Measurements from ENCODE around the gene CDC42EP4.
A peak's percentile ranks its signal among the peaks of the same experiment; 100 is the strongest.

The CDC42EP4 gene

DNA sequence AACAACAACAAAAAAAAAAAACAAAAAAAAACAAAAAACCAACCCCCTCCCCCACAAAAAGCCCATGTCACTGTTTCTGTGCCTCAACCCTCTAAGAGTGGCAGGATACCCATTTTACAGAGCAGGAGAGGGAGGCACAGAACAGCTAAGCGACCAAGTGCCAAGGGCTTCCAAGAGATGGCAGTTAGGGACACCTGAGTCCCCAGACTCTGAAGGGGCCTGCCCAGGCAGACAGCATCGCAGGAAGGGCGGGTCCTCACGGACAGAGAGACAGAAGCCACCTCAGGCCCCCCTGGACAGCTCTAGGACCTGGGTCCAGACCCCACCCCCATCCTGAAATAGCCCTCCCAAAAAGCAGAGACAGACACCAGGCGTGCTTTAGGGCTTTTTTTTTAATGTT is 28.6 kb downstream of the CDC42EP4 start:
- POLR2A ChIA-PET = interaction anchor here (0.7 to 1.2 kb wide), 2 partner anchors 19 to 28 kb away, joined by 4 read pairs; partner anchors contain the start of gene CDC42EP4
- Histone ChIP-seq H3K27ac (ENCODE audit: extremely low read depth, low read depth, low read length) (no peak overlapping the region), H3K4me1 (ENCODE audit: control insufficient read depth, insufficient read depth, low read length) (peaks cover 17% of the 10 kb centered on the region), H3K9me3 (ENCODE audit: control insufficient read depth, insufficient read depth, low read depth, low read length) (no peaks in the 10 kb centered on the region), H3K36me3 (ENCODE audit: control insufficient read depth in 2 of 2, insufficient read depth in 1 of 2, low read length in 2 of 2) (peaks cover 0 to 23% of the 10 kb centered on the region in 2 experiments; a peak in 1 of 3 replicates), H3K4me3 (ENCODE audit: low read depth, low read length) (no peak overlapping the region)
- CTCF ChIA-PET = interaction anchor here (0.5 to 1.3 kb wide), 2 partner anchors 57 to 87 kb away, joined by 5 to 6 read pairs; no protein-coding TSS in a partner anchor
- TF ChIP-seq ZNF548 (tag by site-specific recombination; IDR thresholded peaks at IDR 0.05) (no peak), ZNF654 (tag by site-specific recombination; IDR thresholded peaks at IDR 0.05; ENCODE audit: low read depth) (no peak), ZFP41 (tag by site-specific recombination; IDR thresholded peaks at IDR 0.05; ENCODE audit: borderline replicate concordance) (no peak)
- TF ChIP-seq, protein P1, sequence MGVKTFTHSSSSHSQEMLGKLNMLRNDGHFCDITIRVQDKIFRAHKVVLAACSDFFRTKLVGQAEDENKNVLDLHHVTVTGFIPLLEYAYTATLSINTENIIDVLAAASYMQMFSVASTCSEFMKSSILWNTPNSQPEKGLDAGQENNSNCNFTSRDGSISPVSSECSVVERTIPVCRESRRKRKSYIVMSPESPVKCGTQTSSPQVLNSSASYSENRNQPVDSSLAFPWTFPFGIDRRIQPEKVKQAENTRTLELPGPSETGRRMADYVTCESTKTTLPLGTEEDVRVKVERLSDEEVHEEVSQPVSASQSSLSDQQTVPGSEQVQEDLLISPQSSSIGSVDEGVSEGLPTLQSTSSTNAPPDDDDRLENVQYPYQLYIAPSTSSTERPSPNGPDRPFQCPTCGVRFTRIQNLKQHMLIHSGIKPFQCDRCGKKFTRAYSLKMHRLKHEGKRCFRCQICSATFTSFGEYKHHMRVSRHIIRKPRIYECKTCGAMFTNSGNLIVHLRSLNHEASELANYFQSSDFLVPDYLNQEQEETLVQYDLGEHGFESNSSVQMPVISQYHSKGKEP (tag by site-specific recombination; IDR thresholded peaks at IDR 0.05) = no peak

GRCh38 chr17:73282629-73283028 is 29.2 kb downstream of the CDC42EP4 start:
- Histone ChIP-seq H3K27ac (ENCODE audit: extremely low read depth, low read depth, low read length) (no peak overlapping the region), H3K4me1 (ENCODE audit: control insufficient read depth, insufficient read depth, low read length) (peaks cover 20% of the 10 kb centered on the region), H3K9me3 (ENCODE audit: control insufficient read depth, insufficient read depth, low read depth, low read length) (no peaks in the 10 kb centered on the region), H3K36me3 (ENCODE audit: control insufficient read depth in 2 of 2, insufficient read depth in 1 of 2, low read length in 2 of 2) (peaks cover 0 to 23% of the 10 kb centered on the region in 2 experiments; a peak in 1 of 3 replicates), H3K4me3 (ENCODE audit: low read depth, low read length) (no peak overlapping the region)
- CTCF ChIA-PET = interaction anchor here (1.2 to 4.9 kb wide), 3 partner anchors 27 to 87 kb away, joined by 5 to 19 read pairs (median 5); no protein-coding TSS in a partner anchor
- POLR2A ChIA-PET = interaction anchor here (0.7 to 1.2 kb wide), 2 partner anchors 22 to 28 kb away, joined by 3 to 4 read pairs; partner anchors contain the start of gene CDC42EP4
- TF ChIP-seq BCL11B (tag by site-specific recombination; IDR thresholded peaks at IDR 0.05; ENCODE audit: low read depth) (no peak), ZNF138 (tag by site-specific recombination; IDR thresholded peaks at IDR 0.05; ENCODE audit: borderline replicate concordance) (no peak), ZNF155 (tag by site-specific recombination; IDR thresholded peaks at IDR 0.05) (no peak), ZNF133 (tag by site-specific recombination; IDR thresholded peaks at IDR 0.05) (no peak), HIC1 (tag by site-specific recombination; IDR thresholded peaks at IDR 0.05) (no peak), ZNF202 (tag by site-specific recombination; IDR thresholded peaks at IDR 0.05; ENCODE audit: borderline replicate concordance) (no peak), HOXD13 (CRISPR knock-in tag; IDR thresholded peaks at IDR 0.05; ENCODE audit: borderline replicate concordance) (no peak)

DNA sequence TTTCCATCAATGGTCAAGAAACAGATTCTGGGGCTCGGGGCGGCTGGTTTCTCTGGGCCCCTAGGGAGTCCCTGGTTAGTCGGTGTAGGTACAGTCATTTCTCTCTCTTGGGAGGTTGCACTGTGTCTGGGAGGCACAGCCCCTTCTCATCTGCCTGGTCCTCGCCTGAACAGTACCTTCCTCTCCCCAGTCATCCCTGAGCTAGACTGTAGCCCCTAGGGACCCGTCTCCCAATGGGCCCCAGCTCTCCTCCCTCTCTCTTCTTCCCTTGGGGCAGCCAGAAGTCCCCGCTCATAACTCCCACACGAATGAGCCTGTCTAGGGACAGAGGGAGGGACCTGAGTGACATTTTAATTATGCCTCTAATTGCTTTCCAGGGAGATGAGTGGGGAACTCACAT is 29.9 kb downstream of the CDC42EP4 start:
- H3K4me3 ChIP-seq (ENCODE audit: low read depth, low read length) = no peak overlapping the region
- H3K36me3 ChIP-seq (ENCODE audit: control insufficient read depth in 2 of 2, insufficient read depth in 1 of 2, low read length in 2 of 2) = peaks cover 0 to 22% of the 10 kb centered on the region in 2 experiments; a peak in 1 of 3 replicates
- no peaks in the 10 kb centered on the region for H3K9me3 ChIP-seq (ENCODE audit: control insufficient read depth, insufficient read depth, low read depth, low read length)
- peaks cover 20% of the 10 kb centered on the region for H3K4me1 ChIP-seq (ENCODE audit: control insufficient read depth, insufficient read depth, low read length)
- ChIA-PET POLR2A (interaction anchor here (0.7 to 0.8 kb wide), 2 partner anchors 22 to 31 kb away, joined by 3 read pairs; no protein-coding TSS in a partner anchor), CTCF (interaction anchor here (0.8 to 4.9 kb wide), 4 partner anchors 9 to 87 kb away, joined by 3 to 19 read pairs (median 4); no protein-coding TSS in a partner anchor)
- H3K27ac ChIP-seq (ENCODE audit: extremely low read depth, low read depth, low read length) = no peak overlapping the region
- no peak for TF ChIP-seq ZFP41 (tag by site-specific recombination; IDR thresholded peaks at IDR 0.05; ENCODE audit: borderline replicate concordance)
- no peak for TF ChIP-seq ZNF585B (tag by site-specific recombination; IDR thresholded peaks at IDR 0.05)
- TF ChIP-seq ZNF670 (tag by site-specific recombination; IDR thresholded peaks at IDR 0.05; ENCODE audit: low read depth) = no peak
- 0 out of 2 replicates have a peak, but pooled peaks have one; percentile 47 for TF ChIP-seq SP7 (tag by site-specific recombination; IDR thresholded peaks at IDR 0.05)
- no peak for TF ChIP-seq TSHZ1 (tag by site-specific recombination; IDR thresholded peaks at IDR 0.05; ENCODE audit: borderline replicate concordance)
- peak; percentile 55; the same call in 1 of the 2 replicates for TF ChIP-seq ZBTB20 (tag by site-specific recombination; IDR thresholded peaks at IDR 0.05)
- TF ChIP-seq ZNF223 (tag by site-specific recombination; IDR thresholded peaks at IDR 0.05) = no peak
- peak; percentile 47 for TF ChIP-seq GLIS1 (tag by site-specific recombination; IDR thresholded peaks at IDR 0.05)
- no peak for TF ChIP-seq ZNF354C (tag by site-specific recombination; IDR thresholded peaks at IDR 0.05; ENCODE audit: borderline replicate concordance, low read depth)
- no peak for TF ChIP-seq ZNF239 (tag by site-specific recombination; IDR thresholded peaks at IDR 0.05)
- 0 out of 2 replicates have a peak, but pooled peaks have one; percentile 23 for TF ChIP-seq IKZF3 (tag by site-specific recombination; IDR thresholded peaks at IDR 0.05)
- TF ChIP-seq, protein P2, sequence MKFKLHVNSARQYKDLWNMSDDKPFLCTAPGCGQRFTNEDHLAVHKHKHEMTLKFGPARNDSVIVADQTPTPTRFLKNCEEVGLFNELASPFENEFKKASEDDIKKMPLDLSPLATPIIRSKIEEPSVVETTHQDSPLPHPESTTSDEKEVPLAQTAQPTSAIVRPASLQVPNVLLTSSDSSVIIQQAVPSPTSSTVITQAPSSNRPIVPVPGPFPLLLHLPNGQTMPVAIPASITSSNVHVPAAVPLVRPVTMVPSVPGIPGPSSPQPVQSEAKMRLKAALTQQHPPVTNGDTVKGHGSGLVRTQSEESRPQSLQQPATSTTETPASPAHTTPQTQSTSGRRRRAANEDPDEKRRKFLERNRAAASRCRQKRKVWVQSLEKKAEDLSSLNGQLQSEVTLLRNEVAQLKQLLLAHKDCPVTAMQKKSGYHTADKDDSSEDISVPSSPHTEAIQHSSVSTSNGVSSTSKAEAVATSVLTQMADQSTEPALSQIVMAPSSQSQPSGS (tag by site-specific recombination; IDR thresholded peaks at IDR 0.05; ENCODE audit: low read depth) = no peak

All from HEK293 (cell line).